BJ (cell line): ENCODE data around the gene CBLN2. TPM values are rescaled to one million over a fixed set of nuclear protein-coding genes. Genes with fewer than 3 reads are reported as not detected.

Experiments used
- CTCF ChIA-PET: fragments of 350-600 bp; formaldehyde crosslinking; extraction: SDS; loops from one replicate; lab custom pipeline; 2021; ENCODE audit warnings: antibody characterized with exemption, inconsistent platforms; lab: Yijun Ruan, JAX
- POLR2A ChIA-PET: fragments of 300-600 bp; sonication (Branson Sonifier 250); formaldehyde crosslinking; extraction: SDS; loops from one replicate; lab custom pipeline; 2021; ENCODE audit warnings: antibody characterized with exemption; lab: Charles Lee
- DNase-seq: peaks from one replicate; pipeline ENCODE4 v3.0.0-alpha.2; 2011; ENCODE audit warnings: low read depth
- H3K27me3 ChIP-seq: 2 replicates; pipeline ENCODE4 v1.6.0; 2011; ENCODE audit warnings: low read length; ENCODE audit not compliant: control insufficient read depth, insufficient read depth
- H3K36me3 ChIP-seq: 2 replicates; pipeline ENCODE4 v1.5.1; 2011; ENCODE audit warnings: low read length; ENCODE audit not compliant: control insufficient read depth, insufficient read depth
- H3K4me3 ChIP-seq: 2 replicates; pipeline ENCODE4 v1.5.1; 2011; ENCODE audit warnings: low read depth, mild to moderate bottlenecking, control low read depth, low read length
- CTCF ChIP-seq: IDR thresholded peaks from 2 replicates; pipeline ENCODE4 v1.5.1; 2011; ENCODE audit warnings: low read depth, mild to moderate bottlenecking, control low read depth, inconsistent platforms, low read length, moderate library complexity; ENCODE audit not compliant: insufficient read depth
- polyA plus RNA-seq: library from polyadenylated mRNA; depleted of rRNA; stranded (reverse); fragments of >200 nt; gene quantifications from 2 replicates; pipeline ENCODE4 v1.2.3, GENCODE V29; 2011

CBLN2 gene
- polyA plus RNA-seq, 1 experiment: not detected

- H3K27me3 ChIP-seq: no peaks in the 10 kb centered on the region
- no peaks in the 10 kb centered on the region for H3K36me3 ChIP-seq
- no peak for TF ChIP-seq CTCF
- no peak for DNase-seq
- CTCF ChIA-PET: no interaction called here
- H3K4me3 ChIP-seq: no peak overlapping the region
- POLR2A ChIA-PET: no interaction called here
These were observed 22.1 kb upstream of the CBLN2 start for GRCh38 chr18:72566290-72566689.

- ChIA-PET CTCF (no interaction called here), POLR2A (no interaction called here)
- DNase-seq: no peak
- no peaks in the 10 kb centered on the region for H3K36me3 ChIP-seq
- H3K27me3 ChIP-seq: no peaks in the 10 kb centered on the region
- no peak for TF ChIP-seq CTCF
- H3K4me3 ChIP-seq: no peak overlapping the region
These were observed 11.8 kb upstream of the CBLN2 start for GRCh38 chr18:72555968-72556367.

- Histone ChIP-seq H3K36me3 (no peaks in the 10 kb centered on the region), H3K4me3 (no peak overlapping the region), H3K27me3 (no peaks in the 10 kb centered on the region)
- ChIA-PET POLR2A (no interaction called here), CTCF (no interaction called here)
- no peak for DNase-seq
- no peak for TF ChIP-seq CTCF
These were observed 11.0 kb upstream of the CBLN2 start for GRCh38 chr18:72555101-72555500.

GRCh38 chr18:72543357-72544055 lies 636 bp downstream of the CBLN2 start:
- H3K27me3 ChIP-seq: peaks cover 3% of the 10 kb centered on the region
- TF ChIP-seq CTCF: no peak
- ChIA-PET POLR2A (interaction anchor here (0.7 kb wide), 1 partner anchor 76 kb away, joined by 13 read pairs; no protein-coding TSS in a partner anchor), CTCF (interaction anchor here (1.2 kb wide), 1 partner anchor 10 kb away, joined by 4 read pairs; no protein-coding TSS in a partner anchor)
- no peaks in the 10 kb centered on the region for H3K36me3 ChIP-seq
- DNase-seq: no peak
- no peak overlapping the region for H3K4me3 ChIP-seq

GRCh38 chr18:72542984-72543356 lies 1.2 kb downstream of the CBLN2 start:
- no peaks in the 10 kb centered on the region for H3K36me3 ChIP-seq
- H3K27me3 ChIP-seq: peaks cover 3% of the 10 kb centered on the region
- DNase-seq: no peak
- POLR2A ChIA-PET: no interaction called here
- no peak overlapping the region for H3K4me3 ChIP-seq
- no peak for TF ChIP-seq CTCF
- CTCF ChIA-PET: no interaction called here
